ENCODE measurements around the gene ZNF774. TPM values are rescaled to one million over a fixed set of nuclear protein-coding genes. Genes with fewer than 3 reads are reported as not detected.
"Not testable (repeated sequence)": the region's sequence is repeated elsewhere in the genome, so short reads cannot be mapped to it uniquely, and the experiment has no call there.

Gene ZNF774
- total and polyA plus RNA-seq, 9 donors = 0.83 to 4.3 (median 2.4) TPM

DNA sequence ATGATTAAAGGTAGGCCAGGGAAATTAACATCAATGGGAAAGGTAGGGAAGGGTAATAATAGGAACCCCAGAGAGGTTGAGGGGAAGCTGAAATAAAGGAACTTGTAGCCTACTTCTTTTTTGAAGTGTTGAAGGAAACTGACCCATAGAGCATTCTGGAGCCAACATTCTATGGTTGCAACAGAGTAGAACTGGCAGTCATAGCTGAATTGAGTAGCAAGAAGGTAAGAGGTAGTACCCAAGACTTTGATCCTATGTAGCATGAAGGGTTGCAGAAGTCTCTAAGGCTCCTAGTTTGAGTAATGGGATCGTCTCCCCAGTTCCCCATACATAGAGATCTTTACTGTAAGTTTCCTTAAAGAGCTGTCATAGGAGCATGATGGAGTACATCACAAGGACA, 7.4 kb upstream of the ZNF774 start:
- no peak for TF ChIP-seq POLR2A (IDR thresholded peaks at IDR 0.05)
- TF ChIP-seq EP300 (IDR thresholded peaks at IDR 0.05) = no peak
- TF ChIP-seq, protein P1, sequence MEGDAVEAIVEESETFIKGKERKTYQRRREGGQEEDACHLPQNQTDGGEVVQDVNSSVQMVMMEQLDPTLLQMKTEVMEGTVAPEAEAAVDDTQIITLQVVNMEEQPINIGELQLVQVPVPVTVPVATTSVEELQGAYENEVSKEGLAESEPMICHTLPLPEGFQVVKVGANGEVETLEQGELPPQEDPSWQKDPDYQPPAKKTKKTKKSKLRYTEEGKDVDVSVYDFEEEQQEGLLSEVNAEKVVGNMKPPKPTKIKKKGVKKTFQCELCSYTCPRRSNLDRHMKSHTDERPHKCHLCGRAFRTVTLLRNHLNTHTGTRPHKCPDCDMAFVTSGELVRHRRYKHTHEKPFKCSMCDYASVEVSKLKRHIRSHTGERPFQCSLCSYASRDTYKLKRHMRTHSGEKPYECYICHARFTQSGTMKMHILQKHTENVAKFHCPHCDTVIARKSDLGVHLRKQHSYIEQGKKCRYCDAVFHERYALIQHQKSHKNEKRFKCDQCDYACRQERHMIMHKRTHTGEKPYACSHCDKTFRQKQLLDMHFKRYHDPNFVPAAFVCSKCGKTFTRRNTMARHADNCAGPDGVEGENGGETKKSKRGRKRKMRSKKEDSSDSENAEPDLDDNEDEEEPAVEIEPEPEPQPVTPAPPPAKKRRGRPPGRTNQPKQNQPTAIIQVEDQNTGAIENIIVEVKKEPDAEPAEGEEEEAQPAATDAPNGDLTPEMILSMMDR (IDR thresholded peaks at IDR 0.05) = no peak
- H3K36me3 ChIP-seq = no peaks in the 10 kb centered on the region
- H3K4me3 ChIP-seq = no peak overlapping the region
- H3K9me3 ChIP-seq = no peaks in the 10 kb centered on the region
- 100% methylated on average over 1 of the region's 1 CpG for WGBS, 3 donors
- H3K4me1 ChIP-seq (ENCODE audit: insufficient read depth) = peaks cover 4% of the 10 kb centered on the region
- no peaks in the 10 kb centered on the region for H3K27me3 ChIP-seq
- H3K27ac ChIP-seq = no peak overlapping the region
- DNase-seq = no peak
- intact Hi-C loops (cut with DNase I) = no loop called here

GRCh38 chr15:90345857-90346256, 6.2 kb upstream of the ZNF774 start:
- intact Hi-C loops (cut with DNase I) = no loop called here
- peaks cover 4% of the 10 kb centered on the region for H3K4me1 ChIP-seq (ENCODE audit: insufficient read depth)
- H3K27ac ChIP-seq = no peak overlapping the region
- no peaks in the 10 kb centered on the region for H3K27me3 ChIP-seq
- no peak overlapping the region for H3K4me3 ChIP-seq
- TF ChIP-seq EP300 (IDR thresholded peaks at IDR 0.05) (no peak), POLR2A (IDR thresholded peaks at IDR 0.05) (no peak)
- TF ChIP-seq, protein P1 (IDR thresholded peaks at IDR 0.05) = no peak
- WGBS, 3 donors = 46 to 62% (median 58%) methylated on average over 2 of the region's 2 CpGs
- no peak for DNase-seq
- no peaks in the 10 kb centered on the region for H3K36me3 ChIP-seq
- no peaks in the 10 kb centered on the region for H3K9me3 ChIP-seq

DNA sequence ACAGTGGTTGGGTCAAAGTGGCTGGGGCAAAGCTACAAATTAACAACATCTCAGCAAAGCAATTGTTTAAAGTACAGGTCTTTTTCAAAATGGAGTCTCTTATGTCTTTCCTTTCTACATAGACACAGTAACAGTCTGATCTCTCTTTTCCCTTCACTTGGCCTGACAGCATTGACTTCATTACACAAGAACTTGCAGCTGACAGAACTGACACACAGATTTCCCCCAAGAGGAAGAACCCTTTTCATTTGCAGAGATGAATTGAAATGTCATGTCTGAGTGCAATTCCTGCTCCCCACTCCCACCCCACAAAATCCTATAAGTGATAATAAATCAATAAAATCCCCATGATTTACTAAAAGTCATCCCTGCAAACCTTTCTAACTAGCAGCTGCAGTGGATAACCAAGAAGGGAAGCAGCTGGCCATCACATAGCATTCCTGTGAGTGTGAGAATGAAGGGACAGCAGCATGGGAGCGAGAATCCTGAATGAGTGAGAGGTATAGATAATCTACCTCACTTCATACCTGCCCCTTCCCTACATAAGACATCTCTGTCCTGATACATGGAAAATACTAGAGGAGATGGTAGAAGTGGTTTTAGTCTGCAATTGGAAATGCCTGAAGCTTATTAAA, 4.5 kb upstream of the ZNF774 start:
- WGBS, 3 donors = 86 to 97% (median 93%) methylated on average over 1 of the region's 1 CpG
- not testable (repeated sequence) for H3K27me3 ChIP-seq; H3K36me3 ChIP-seq; H3K27ac ChIP-seq; H3K4me3 ChIP-seq; H3K4me1 ChIP-seq (ENCODE audit: insufficient read depth); DNase-seq; H3K9me3 ChIP-seq
- intact Hi-C loops (cut with DNase I) = loop anchor here in 1 of 4 donors (1.0 kb wide), 1 partner anchor 7 kb away; no protein-coding TSS in a partner anchor

DNA sequence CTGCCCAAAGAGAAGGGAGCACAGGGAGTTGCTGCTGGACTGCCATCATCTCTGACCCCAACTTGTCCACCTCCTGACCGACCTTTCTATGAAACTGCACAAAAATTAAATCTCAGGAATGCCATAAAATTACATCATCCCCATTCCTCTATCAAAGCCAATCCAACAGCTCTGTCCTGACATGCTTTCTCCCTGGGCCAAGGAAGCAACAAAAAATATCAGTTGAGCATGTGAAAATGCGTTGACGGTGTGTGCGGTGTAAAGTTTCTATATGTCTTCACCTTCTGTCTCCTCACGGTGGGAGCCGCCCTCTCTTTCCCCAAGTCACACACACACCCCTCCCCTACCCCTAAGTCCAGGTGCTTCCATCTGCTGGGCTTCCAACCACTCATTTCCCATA, 3.6 kb upstream of the ZNF774 start:
- no peaks in the 10 kb centered on the region for H3K36me3 ChIP-seq
- H3K27me3 ChIP-seq = no peaks in the 10 kb centered on the region
- 88 to 92% (median 89%) methylated on average over 6 of the region's 6 CpGs for WGBS, 3 donors
- H3K27ac ChIP-seq = no peak overlapping the region
- peaks cover 4% of the 10 kb centered on the region for H3K4me1 ChIP-seq (ENCODE audit: insufficient read depth)
- no peak for DNase-seq
- no peak overlapping the region for H3K4me3 ChIP-seq
- no peaks in the 10 kb centered on the region for H3K9me3 ChIP-seq
- TF ChIP-seq POLR2A (IDR thresholded peaks at IDR 0.05) = no peak
- TF ChIP-seq, protein P1 (IDR thresholded peaks at IDR 0.05) = no peak
- TF ChIP-seq EP300 (IDR thresholded peaks at IDR 0.05) = no peak
- intact Hi-C loops (cut with DNase I) = loop anchor here in 1 of 4 donors (1.0 kb wide), 1 partner anchor 8 kb away; no protein-coding TSS in a partner anchor

DNA sequence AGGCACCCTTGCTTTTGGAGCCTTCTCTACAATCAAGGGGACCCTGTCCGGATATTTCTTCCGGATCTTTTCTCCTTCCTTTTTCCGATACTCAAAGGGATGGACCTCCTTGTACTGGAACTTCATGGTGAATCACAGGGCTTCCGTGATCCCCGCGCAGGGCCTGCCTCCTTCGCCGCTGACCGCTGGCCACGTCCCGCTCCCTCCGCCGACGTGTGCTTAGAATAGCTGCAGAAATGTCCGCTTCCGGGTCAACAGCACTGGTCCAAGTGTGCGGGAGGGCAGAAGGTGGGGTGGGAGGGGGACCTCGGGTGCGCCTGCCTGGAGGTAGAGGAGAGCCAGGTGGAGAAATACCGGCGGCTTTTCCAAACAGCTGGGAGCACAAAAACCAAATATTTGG, 3.0 kb upstream of the ZNF774 start:
- no peak for DNase-seq
- Histone ChIP-seq H3K27ac (no peak overlapping the region), H3K36me3 (no peaks in the 10 kb centered on the region), H3K27me3 (no peaks in the 10 kb centered on the region), H3K4me1 (ENCODE audit: insufficient read depth) (peaks cover 2% of the 10 kb centered on the region), H3K4me3 (no peak overlapping the region), H3K9me3 (no peaks in the 10 kb centered on the region)
- intact Hi-C loops (cut with DNase I) = no loop called here
- TF ChIP-seq EP300 (IDR thresholded peaks at IDR 0.05) (no peak), POLR2A (IDR thresholded peaks at IDR 0.05) (no peak)
- TF ChIP-seq, protein P1 (IDR thresholded peaks at IDR 0.05) = no peak
- 90 to 95% (median 94%) methylated on average over 21 of the region's 21 CpGs for WGBS, 3 donors

Measured in ovary (tissue), 9 donors.